Effector CD8-positive, alpha-beta T cell (primary cell): ENCODE results near the gene ZG16B.

Source experiments
- DNase-seq: peaks from one replicate; lab custom pipeline; 2025; lab: John Stamatoyannopoulos, UW

The ZG16B gene

DNA sequence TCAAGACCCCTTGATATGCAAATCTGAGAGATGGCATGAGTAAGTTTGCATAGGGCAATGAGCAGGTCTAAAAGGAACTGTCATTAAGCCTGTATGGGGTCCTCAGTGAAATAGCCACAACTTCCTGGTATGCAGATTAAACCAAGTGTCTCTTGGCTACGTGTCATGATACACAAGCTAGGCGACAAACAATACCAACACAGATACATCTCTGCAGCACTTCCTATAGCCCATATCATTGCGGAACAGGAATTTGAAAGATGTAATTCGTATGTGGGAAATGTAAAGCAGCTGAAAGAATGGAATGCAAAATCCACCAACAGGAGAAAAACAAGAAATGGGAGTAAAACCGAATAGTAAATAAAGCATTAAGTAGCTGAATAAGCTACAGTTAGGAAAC is 15.0 kb downstream of the ZG16B start:
- DNase-seq, result no peak

GRCh38 chr16:2846511-2847310 is 16.6 kb downstream of the ZG16B start:
- no peak for DNase-seq

- DNase-seq, result no peak
These were observed 19.0 kb downstream of the ZG16B start for GRCh38 chr16:2848933-2849725.

DNA sequence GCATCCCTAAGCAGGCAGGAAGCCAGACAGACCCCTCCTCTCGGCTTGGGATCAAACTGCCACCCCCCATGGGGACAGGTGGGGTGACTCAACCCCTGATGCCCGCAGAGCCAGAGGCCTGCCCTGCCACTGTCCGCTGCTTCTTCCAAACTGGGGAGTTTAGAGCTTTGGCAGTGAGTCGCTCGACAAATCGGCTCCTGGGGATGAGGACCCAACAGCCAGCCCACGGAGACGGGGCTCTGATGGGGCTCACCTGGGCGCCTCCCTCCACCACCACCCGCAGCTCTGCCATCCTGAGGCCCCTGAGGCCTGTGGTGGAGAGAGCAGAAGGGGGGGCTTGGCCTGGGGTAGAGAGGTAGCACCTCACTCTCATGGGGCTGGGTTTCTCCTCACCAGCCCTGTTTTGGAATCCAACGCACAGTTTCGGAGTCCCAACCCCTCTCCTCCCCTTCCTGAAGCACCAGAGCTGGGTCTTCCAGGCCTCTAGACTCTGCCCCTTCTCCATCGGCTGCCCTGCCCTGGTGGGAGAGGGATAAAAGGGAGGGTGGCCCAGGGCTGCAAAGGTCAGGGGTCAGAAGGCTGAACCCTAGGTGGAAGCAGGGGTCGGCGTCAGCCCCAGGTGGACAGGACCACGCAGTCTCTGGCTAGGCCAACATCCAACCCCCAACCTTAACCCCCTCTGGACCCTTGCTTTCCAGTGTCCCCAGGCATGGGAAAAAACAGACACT is 22.1 kb downstream of the ZG16B start:
- no peak for DNase-seq

GRCh38 chr16:2852731-2853507 is 22.8 kb downstream of the ZG16B start:
- no peak for DNase-seq

DNA sequence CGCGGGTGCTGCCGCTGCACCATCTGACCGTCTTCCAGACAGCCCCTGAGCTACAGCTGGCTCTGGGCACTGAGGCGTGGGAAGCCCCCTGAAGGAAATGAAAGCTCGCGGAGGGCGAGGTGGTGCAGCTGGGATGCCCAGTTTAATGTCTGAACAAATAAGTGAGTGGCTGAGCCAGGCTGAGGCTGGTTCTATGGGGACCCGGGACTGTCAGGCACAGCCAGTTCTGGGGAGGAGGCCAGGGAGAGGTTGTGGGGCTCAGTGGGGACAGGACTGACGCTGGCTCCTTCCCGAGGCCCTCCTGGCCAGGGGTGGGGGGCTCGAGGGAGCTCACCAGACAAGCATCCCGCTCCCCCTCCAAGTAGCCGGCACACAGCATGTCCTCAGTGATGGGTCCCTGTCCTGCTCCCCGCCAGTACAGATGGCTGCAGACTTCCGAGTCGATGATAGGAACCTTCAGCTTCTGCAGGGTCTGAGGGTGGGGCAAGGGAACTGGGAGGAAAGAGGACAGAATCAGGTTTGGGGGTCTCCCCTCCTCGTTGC is 23.5 kb downstream of the ZG16B start:
- no peak for DNase-seq

- no peak for DNase-seq
These were observed 24.7 kb downstream of the ZG16B start for GRCh38 chr16:2854700-2855309.

GRCh38 chr16:2855536-2855935 is 25.4 kb downstream of the ZG16B start:
- DNase-seq, result no peak

- no peak for DNase-seq
These were observed 26.1 kb downstream of the ZG16B start for GRCh38 chr16:2856061-2856670.

- DNase-seq, result no peak
These were observed 26.8 kb downstream of the ZG16B start for GRCh38 chr16:2856686-2857450.

- no peak for DNase-seq
These were observed 27.5 kb downstream of the ZG16B start, which contains the start of gene PRSS22 for GRCh38 chr16:2857451-2858244. PRSS22 (minus strand) TSS chr16:2858170; CDS start chr16:2858104, 66 bp downstream.

DNA sequence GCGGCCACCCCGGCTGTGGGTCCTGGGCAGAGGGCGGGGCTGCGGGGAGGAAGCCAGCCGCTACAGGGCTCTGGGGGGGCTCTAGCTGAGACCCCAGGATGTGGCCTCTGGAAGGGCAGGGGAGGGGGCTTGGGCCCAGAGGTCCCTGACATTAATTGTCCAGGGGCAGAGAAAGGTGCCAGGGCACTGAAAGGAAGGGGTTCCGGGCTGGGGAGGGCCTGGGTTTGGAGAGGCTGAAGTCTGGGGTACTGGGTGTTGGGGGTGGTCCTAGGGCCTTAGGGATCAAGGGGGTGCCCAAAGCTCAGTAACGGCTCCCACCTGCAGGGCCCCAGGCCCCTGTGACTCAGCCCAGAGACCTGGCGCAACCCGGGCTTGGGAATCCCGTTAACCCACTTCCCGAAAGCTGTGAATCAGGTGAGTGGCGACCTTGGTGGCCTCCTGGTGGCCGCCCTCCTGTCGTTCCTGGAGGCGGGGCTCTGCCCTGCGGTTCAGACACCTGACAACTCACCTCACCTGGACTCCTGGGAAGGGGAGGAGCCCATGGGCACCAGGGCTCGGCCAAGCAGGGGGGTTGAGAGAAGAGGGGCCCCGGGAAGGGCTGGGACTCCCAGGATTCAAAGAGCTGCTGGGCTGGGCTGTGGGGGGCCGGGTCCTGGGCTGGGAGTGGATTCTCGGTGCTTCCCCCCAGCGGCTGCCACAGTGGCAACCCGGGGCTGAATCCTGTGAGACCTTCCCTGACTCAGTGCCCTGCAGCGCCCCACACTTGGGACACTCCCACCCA is 28.3 kb downstream of the ZG16B start:
- no peak for DNase-seq

- no peak for DNase-seq
These were observed 29.7 kb downstream of the ZG16B start for GRCh38 chr16:2859686-2860265.

- DNase-seq, result no peak
These were observed 30.9 kb downstream of the ZG16B start for GRCh38 chr16:2860826-2861567.

DNA sequence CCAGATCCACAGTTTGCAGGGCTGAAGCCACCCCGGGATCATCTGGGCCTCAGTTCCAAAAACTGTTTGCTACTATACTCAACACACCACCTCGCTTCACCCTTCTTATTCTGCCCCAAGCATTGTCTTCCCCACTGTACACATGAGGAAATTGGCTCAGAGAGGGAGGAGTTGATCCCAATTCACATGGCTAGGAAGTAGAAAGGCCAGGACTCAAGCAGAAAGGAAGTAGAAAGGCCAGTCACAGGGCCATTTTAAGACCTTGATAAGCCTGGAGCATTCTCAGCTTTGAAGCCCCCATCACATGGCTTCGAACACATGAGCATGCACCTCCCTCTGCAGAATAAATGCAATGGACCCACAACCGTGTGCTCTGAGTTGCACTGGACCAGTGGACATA is 35.5 kb downstream of the ZG16B start:
- no peak for DNase-seq

DNA sequence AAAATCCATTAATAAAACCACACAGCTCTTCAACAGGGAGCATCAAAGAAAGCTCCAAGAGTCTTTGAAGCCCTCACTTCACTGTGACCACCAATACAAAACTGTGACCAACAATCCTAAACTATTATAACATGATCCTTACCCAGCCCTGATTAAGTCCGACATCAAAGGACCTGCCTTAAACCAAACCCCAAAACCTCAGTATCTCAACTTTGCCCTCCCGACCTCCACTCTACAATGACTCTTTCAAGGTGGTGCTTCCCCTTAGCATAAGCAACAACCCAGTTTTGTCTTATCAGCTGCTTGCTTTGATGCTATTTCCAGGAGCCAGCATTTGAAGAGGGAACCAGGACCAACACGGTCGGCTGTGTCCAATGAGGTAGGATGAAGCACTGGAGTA is 36.3 kb downstream of the ZG16B start:
- no peak for DNase-seq

DNA sequence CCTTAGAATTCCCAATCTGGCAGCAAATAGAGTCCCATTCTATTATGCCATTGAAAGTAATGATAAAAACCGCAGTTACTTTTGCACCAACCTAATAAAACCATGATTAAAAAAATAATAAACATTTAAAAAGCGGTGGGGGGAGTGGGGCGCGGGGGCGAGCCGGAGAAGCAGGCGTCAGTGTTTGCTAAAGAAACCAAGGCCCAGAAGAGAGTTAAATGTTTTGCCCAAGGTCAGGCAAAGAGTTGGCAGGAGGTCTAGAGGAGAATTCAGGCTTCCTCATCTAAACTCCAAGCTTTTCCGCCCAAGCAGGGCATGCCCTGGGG is 37.5 kb downstream of the ZG16B start:
- DNase-seq, result no peak
